ENCODE data around the gene PPP1R37.

Gene PPP1R37

GRCh38 chr19:45138303-45138751 is 45.3 kb downstream of the PPP1R37 start:
- DNase-seq (ENCODE audit: low read depth): no peak

- DNase-seq (ENCODE audit: low read depth): no peak
Measured at GRCh38 chr19:45139286-45140143, 46.5 kb downstream of the PPP1R37 start.

GRCh38 chr19:45140144-45140503 is 47.1 kb downstream of the PPP1R37 start:
- no peak for DNase-seq (ENCODE audit: low read depth)

GRCh38 chr19:45140533-45140932 is 47.6 kb downstream of the PPP1R37 start:
- DNase-seq (ENCODE audit: low read depth): no peak

GRCh38 chr19:45141203-45141900 is 48.4 kb downstream of the PPP1R37 start:
- no peak for DNase-seq (ENCODE audit: low read depth)

- DNase-seq (ENCODE audit: low read depth): no peak
Measured at GRCh38 chr19:45142016-45142725, 49.2 kb downstream of the PPP1R37 start.

- no peak for DNase-seq (ENCODE audit: low read depth)
Measured at GRCh38 chr19:45142726-45143110, 49.7 kb downstream of the PPP1R37 start.

GRCh38 chr19:45144431-45145269 is 51.7 kb downstream of the PPP1R37 start:
- DNase-seq (ENCODE audit: low read depth): no peak

- DNase-seq (ENCODE audit: low read depth): no peak
Measured at GRCh38 chr19:45145270-45146189, 52.6 kb downstream of the PPP1R37 start.

- peak; percentile 5 for DNase-seq (ENCODE audit: low read depth)
Measured at GRCh38 chr19:45146251-45146650, 53.3 kb downstream of the PPP1R37 start.

- DNase-seq (ENCODE audit: low read depth): peak; percentile 7
Measured at GRCh38 chr19:45146741-45147205, 53.8 kb downstream of the PPP1R37 start.

- DNase-seq (ENCODE audit: low read depth): no peak
Measured at GRCh38 chr19:45147835-45148676, 55.1 kb downstream of the PPP1R37 start.

- DNase-seq (ENCODE audit: low read depth): no peak
Measured at GRCh38 chr19:45149129-45149528, 56.1 kb downstream of the PPP1R37 start.

- no peak for DNase-seq (ENCODE audit: low read depth)
Measured at GRCh38 chr19:45150180-45150579, 57.2 kb downstream of the PPP1R37 start.

- no peak for DNase-seq (ENCODE audit: low read depth)
Measured at GRCh38 chr19:45150751-45151281, 57.8 kb downstream of the PPP1R37 start.

- DNase-seq (ENCODE audit: low read depth): no peak
Measured at GRCh38 chr19:45151320-45151719, 58.3 kb downstream of the PPP1R37 start.

GRCh38 chr19:45151821-45152503 is 59.0 kb downstream of the PPP1R37 start:
- no peak for DNase-seq (ENCODE audit: low read depth)

GRCh38 chr19:45152504-45153338 is 59.7 kb downstream of the PPP1R37 start:
- DNase-seq (ENCODE audit: low read depth): peak; percentile 50

Measured in amniotic epithelial cell (primary cell).